Measurements from ENCODE around the gene BMF.

DNA sequence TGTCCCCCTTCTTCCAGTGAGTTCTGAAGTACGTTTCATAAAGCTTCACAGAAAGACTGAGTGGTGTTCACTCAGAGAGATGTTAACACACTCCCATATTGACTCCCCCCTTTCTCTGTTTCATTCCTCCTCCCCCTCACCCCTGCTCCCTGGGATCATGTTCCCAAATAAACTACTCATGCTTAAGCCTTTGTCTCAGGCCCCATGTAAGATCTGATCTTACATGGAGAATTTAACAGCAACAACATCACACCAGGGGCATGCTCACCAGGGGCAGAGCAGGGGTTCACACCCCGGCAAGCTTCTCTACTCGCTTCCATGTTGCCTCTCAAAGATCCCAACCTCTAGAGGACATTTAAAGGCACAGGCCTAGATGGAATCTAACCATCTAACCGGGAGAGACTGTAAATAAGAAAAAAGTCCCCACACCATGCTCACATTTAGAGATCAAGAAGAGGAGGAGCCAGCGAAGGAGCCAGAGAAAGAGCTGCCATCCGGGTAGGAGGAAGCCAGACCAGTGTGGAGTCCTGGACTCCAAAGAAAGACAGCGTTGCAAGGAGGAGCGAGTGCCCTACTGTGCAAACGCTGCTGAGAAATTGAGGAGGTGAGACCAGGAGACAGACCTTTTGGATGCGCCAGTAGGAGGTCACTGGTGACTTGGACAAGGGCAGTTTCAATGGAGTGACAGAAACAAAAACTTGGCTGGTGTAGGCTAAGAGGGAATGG is 48.3 kb downstream of the BMF start:
- no peak for TF ChIP-seq EZH2phosphoT487 (IDR thresholded peaks at IDR 0.05; ENCODE audit: insufficient read depth, low read depth)
- no peak for TF ChIP-seq EZH2 (IDR thresholded peaks at IDR 0.05; ENCODE audit: insufficient read depth, poor library complexity, severe bottlenecking)
